Endodermal cell (in vitro differentiated cells): ENCODE measurements around the gene PRKCZ. TPM values are rescaled to one million over a fixed set of nuclear protein-coding genes. Genes with fewer than 3 reads are reported as not detected.
A peak's percentile ranks its signal among the peaks of the same experiment; 100 is the strongest.

Source experiments
- DNase-seq: peaks from one replicate; pipeline ENCODE4 v3.0.0-alpha.2; 2017
- H3K27ac ChIP-seq: 2 replicates; pipeline ENCODE4 v1.5.1; 2013; ENCODE audit warnings: mild to moderate bottlenecking, low read depth, low read length, moderate library complexity
- H3K27me3 ChIP-seq: 2 replicates; pipeline ENCODE4 v1.6.1; 2013; ENCODE audit warnings: mild to moderate bottlenecking, low read length, moderate library complexity; ENCODE audit not compliant: insufficient read depth, control insufficient read depth, poor library complexity, severe bottlenecking
- H3K36me3 ChIP-seq: 2 replicates; pipeline ENCODE4 v1.7.0; 2013; ENCODE audit warnings: mild to moderate bottlenecking, low read length, moderate library complexity; ENCODE audit not compliant: control insufficient read depth, insufficient read depth
- H3K4me1 ChIP-seq: one replicate; pipeline ENCODE4 v1.7.0; 2013; ENCODE audit warnings: low read length; ENCODE audit not compliant: control insufficient read depth, insufficient read depth
- H3K4me3 ChIP-seq: 2 replicates; pipeline ENCODE4 v1.5.1; 2013; ENCODE audit warnings: mild to moderate bottlenecking, low read length, moderate library complexity
- H3K9ac ChIP-seq: 2 replicates; pipeline ENCODE4 v1.6.1; 2013; ENCODE audit warnings: mild to moderate bottlenecking, low read length, moderate library complexity; ENCODE audit not compliant: poor library complexity, severe bottlenecking; ENCODE audit errors: extremely low read depth
- H3K9me3 ChIP-seq: 2 replicates; pipeline ENCODE4 v1.6.1; 2013; ENCODE audit warnings: mild to moderate bottlenecking, low read length, moderate library complexity; ENCODE audit not compliant: control insufficient read depth
- H3K27ac Mint-ChIP-seq: 2 replicates; pipeline ENCODE4 v1.8.0; 2020; ENCODE audit warnings: mixed read lengths
- H3K27me3 Mint-ChIP-seq: 2 replicates; pipeline ENCODE4 v1.8.0; 2021; ENCODE audit warnings: mild to moderate bottlenecking, mixed read lengths; ENCODE audit not compliant: insufficient read depth
- H3K36me3 Mint-ChIP-seq: 2 replicates; pipeline ENCODE4 v1.8.0; 2020; ENCODE audit warnings: low read depth, mixed read lengths
- H3K4me1 Mint-ChIP-seq: 2 replicates; pipeline ENCODE4 v1.8.0; 2020; ENCODE audit warnings: mixed read lengths
- H3K4me3 Mint-ChIP-seq: 2 replicates; pipeline ENCODE4 v1.8.0; 2020; ENCODE audit warnings: mild to moderate bottlenecking, moderate library complexity, mixed read lengths
- H3K9me3 Mint-ChIP-seq: 2 replicates; pipeline ENCODE4 v1.8.0; 2020; ENCODE audit warnings: mild to moderate bottlenecking, mixed read lengths
- CTCF ChIP-seq: fragments of 200-600 bp; sonication (generic); conservative IDR thresholded peaks from 2 replicates; pipeline ENCODE4 v1.5.0; 2021; ENCODE audit warnings: antibody characterized with exemption, mild to moderate bottlenecking
- WGBS, 2 experiments: methylation state at CpG; one replicate each; pipeline versions ENCODE4 v1.1.5 to v1.1.7; 2013; ENCODE audit warnings: missing lambda C conversion rate in 2 of 2, mixed read lengths in 1 of 2; ENCODE audit not compliant: insufficient coverage in 1 of 2, insufficient read length in 1 of 2; 5-methylcytosine and 5-hydroxymethylcytosine counted together
- total RNA-seq, 2 donors: library from RNA; stranded (reverse); fragmentation: NEBNext Ultra II Directional in 1 of 2; extraction: Animal tissue kit (Norgen Biotek cat#: 25700) in 1 of 2; gene quantifications; 2 replicates in 1 of 2; 3 replicates in 1 of 2; pipeline ENCODE4 v1.2.1, GENCODE V29; 2021

The PRKCZ gene
- total RNA-seq, 2 donors from 2014 or later, result 49.9 to 68.5 TPM

- no peak for DNase-seq
- Histone ChIP-seq H3K4me3 (no peak overlapping the region), H3K36me3 (peaks cover 5% of the 10 kb centered on the region), H3K4me1 (no peaks in the 10 kb centered on the region), H3K27ac (no peak overlapping the region), H3K27me3 (no peaks in the 10 kb centered on the region), H3K9ac (no peak overlapping the region), H3K9me3 (no peaks in the 10 kb centered on the region)
- Mint-ChIP-seq H3K4me3 (no peak overlapping the region), H3K27me3 (no peaks in the 10 kb centered on the region), H3K27ac (peak overlapping the region; percentile 37), H3K9me3 (no peaks in the 10 kb centered on the region), H3K36me3 (peaks cover 22% of the 10 kb centered on the region), H3K4me1 (no peaks in the 10 kb centered on the region)
- no peak for TF ChIP-seq CTCF
- WGBS, 2 experiments, result 95 to 97% methylated on average over 17 to 25 of the region's 25 CpGs
These were observed 53.2 kb downstream of the PRKCZ start for GRCh38 chr1:2103266-2103900.

GRCh38 chr1:2103901-2104590 lies 53.8 kb downstream of the PRKCZ start:
- Histone ChIP-seq H3K4me1 (no peaks in the 10 kb centered on the region), H3K4me3 (no peak overlapping the region), H3K9ac (no peak overlapping the region), H3K9me3 (no peaks in the 10 kb centered on the region), H3K27me3 (no peaks in the 10 kb centered on the region), H3K36me3 (peaks cover 5% of the 10 kb centered on the region), H3K27ac (no peak overlapping the region)
- no peak for DNase-seq
- 80 to 82% methylated on average over 20 to 22 of the region's 22 CpGs for WGBS, 2 experiments
- no peak for TF ChIP-seq CTCF
- Mint-ChIP-seq H3K4me1 (no peaks in the 10 kb centered on the region), H3K36me3 (peaks cover 19% of the 10 kb centered on the region), H3K9me3 (no peaks in the 10 kb centered on the region), H3K27me3 (no peaks in the 10 kb centered on the region), H3K27ac (peak overlapping the region; percentile 77), H3K4me3 (no peak overlapping the region)

- Histone ChIP-seq H3K4me1 (no peaks in the 10 kb centered on the region), H3K36me3 (peaks cover 5% of the 10 kb centered on the region), H3K27ac (no peak overlapping the region), H3K9me3 (no peaks in the 10 kb centered on the region), H3K27me3 (no peaks in the 10 kb centered on the region), H3K9ac (no peak overlapping the region), H3K4me3 (no peak overlapping the region)
- Mint-ChIP-seq H3K27me3 (no peaks in the 10 kb centered on the region), H3K4me3 (no peak overlapping the region), H3K36me3 (peaks cover 16% of the 10 kb centered on the region), H3K4me1 (no peaks in the 10 kb centered on the region), H3K9me3 (no peaks in the 10 kb centered on the region), H3K27ac (peak overlapping the region; percentile 77)
- TF ChIP-seq CTCF, result peak; percentile 58
- WGBS, 2 experiments, result 80 to 82% methylated on average over 25 to 32 of the region's 32 CpGs
- DNase-seq, result peak; percentile 82
These were observed 54.6 kb downstream of the PRKCZ start for GRCh38 chr1:2104621-2105427.
